Upper lobe of left lung (tissue), 4 donors: ENCODE results near the gene SRP54.
"Not testable (repeated sequence)": the region's sequence is repeated elsewhere in the genome, so short reads cannot be mapped to it uniquely, and the experiment has no call there.

Experiments
- CTCF ChIP-seq, 6 experiments: fragments of 450-650 bp in 4 of 6; fragments of 200-600 bp in 2 of 6; sonication (generic) in 2 of 6; IDR thresholded peaks; one replicate each; pipeline ENCODE4 v1.5.1; 2016 to 2019; ENCODE audit warnings: antibody characterized with exemption in 6 of 6
- EP300 ChIP-seq, 4 donors: sonication (generic); formaldehyde crosslinking; IDR thresholded peaks; one replicate each; pipeline ENCODE4 v1.5.1; 2017; ENCODE audit warnings: antibody characterized with exemption in 4 of 4, control low read depth in 2 of 4
- POLR2A ChIP-seq, 4 donors: fragments of 450-650 bp; IDR thresholded peaks; one replicate each; pipeline ENCODE4 v1.5.1; 2016 to 2017; ENCODE audit warnings: antibody characterized with exemption in 4 of 4, mild to moderate bottlenecking in 2 of 4
- POLR2AphosphoS5 ChIP-seq, 2 donors: sonication (generic); formaldehyde crosslinking; IDR thresholded peaks; one replicate each; pipeline ENCODE4 v1.5.1; 2017; ENCODE audit warnings: antibody characterized with exemption in 2 of 2

- not testable (repeated sequence) for TF ChIP-seq CTCF, POLR2AphosphoS5, EP300, POLR2A (IDR thresholded peaks at IDR 0.05)
These were observed 55.5 kb downstream of the SRP54 start for GRCh38 chr14:35038312-35038711.
